NCI-H526 (cell line): ENCODE data around the gene MAP3K20.
"Not testable (repeated sequence)": the region's sequence is repeated elsewhere in the genome, so short reads cannot be mapped to it uniquely, and the experiment has no call there.

Source experiments
- DNase-seq, 2 experiments: peaks; one replicate each; lab custom pipeline; 2025; lab: John Stamatoyannopoulos, UW

The MAP3K20 gene

DNA sequence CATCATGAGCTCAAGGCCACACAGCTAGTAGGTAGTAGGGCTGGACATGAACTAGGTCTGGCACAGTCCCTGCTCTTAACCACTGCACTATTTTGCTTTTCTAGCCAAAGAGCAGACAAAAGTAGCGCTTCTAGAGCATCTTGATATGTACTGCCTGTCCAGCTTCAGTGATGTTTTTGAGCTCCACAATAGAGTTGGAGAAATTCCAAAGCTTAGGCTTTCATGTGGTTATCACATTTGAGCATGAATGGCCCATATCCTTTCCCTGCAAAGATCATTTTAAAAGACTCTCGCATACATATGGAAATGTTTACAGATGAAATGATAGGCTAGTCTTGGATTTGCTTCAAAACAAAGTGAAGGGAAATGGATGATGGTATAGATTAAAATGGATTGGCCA lies 128.7 kb downstream of the MAP3K20 start:
- no peak for DNase-seq

DNA sequence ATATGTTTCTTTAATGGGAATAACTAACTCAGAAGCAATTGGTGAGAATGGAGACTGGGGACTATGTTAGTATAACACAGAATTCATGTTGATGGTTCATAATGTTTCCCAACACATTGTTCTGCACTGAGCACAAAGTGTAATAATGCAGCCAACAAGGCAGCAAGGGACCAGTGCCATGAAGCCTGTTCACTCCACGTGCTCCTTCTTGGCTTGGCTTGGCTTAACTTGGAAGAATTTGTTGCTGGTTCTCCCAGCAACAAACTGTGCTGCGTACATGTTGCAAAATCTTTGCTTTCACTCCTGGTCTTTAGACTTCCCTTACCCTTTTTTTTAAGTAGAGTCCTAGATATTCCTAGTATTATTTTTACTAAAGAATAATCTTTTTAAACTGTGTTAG lies 129.7 kb downstream of the MAP3K20 start:
- no peak for DNase-seq

DNA sequence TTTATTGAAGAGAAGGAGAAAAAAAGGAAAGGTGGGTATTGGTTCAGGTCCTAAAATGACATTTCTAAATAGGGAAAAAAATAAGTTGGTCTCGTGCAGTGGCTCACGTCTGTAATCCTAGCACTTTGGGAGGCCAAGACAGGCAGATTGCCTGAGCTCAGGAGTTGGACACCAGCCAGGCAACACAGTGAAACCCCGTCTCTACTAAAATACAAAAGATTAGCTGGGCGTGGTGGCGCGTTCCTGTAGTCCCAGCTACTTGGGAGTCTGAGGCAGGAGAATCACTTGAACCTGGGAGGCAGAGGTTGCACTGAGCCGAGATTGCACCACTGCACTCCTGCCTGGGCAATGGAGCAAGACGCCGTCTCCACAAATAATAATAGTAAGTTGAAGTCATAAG lies 131.5 kb downstream of the MAP3K20 start:
- DNase-seq = not testable (repeated sequence)

DNA sequence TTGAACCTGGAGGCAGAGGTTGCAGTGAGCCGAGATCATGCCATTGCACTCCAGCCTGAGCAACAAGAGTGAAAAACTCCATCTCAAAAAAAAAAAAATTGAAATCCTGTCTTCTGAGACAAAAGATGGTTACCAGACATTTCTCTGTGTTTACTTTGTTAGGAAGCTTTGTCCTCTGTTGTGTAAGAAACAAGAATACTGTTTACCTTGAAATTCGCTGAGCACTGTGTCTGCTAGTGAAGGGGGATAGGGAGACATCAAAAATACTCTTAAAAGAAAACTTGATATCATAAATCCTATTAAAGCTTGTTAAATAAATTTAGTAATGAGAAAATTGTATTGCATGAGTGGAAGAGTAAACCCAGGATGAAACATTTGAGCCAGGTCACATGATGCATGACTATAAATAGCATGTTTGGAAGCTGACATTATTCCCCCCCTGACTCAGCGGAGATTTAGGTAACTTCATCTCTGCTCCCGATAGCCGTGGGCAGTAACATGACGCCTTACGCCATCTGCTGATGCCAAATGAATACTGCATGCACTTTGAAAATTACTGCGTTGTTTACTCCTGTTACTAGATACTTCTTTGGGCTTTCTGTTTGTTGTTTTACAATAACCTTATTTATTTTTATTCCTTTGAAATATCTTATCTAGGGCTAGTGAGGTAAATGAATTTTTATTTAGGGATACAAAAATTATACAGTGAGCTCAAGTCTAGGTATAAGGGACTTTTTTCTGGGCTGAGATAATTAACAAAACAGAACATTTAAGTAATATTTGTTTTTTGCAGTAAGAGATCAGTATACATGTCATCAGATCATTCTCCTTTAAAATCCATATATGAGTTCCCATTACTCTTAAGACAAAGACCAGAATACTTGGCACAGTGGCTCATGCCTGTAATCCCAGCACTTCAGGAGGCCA lies 134.9 kb downstream of the MAP3K20 start:
- DNase-seq = peak; percentile 60 to 76

DNA sequence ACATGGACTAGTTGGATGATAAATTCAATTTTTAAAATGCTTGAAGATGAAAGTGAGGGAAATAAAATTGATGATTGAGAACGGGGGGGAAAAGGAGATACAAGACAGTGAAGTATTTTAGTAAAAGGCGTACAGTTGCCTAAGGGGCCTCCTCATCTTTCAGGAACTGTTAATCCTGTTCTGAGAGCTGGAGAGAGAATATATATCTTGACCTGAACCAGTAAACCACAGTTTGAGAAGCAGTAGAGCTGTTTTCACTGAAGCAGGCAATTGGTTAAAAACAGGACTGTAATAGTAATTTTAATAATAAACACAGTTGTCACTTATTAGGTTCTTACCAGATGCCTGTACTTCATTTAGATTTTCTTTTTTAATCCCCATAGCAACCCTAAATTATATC lies 137.5 kb downstream of the MAP3K20 start:
- no peak for DNase-seq

DNA sequence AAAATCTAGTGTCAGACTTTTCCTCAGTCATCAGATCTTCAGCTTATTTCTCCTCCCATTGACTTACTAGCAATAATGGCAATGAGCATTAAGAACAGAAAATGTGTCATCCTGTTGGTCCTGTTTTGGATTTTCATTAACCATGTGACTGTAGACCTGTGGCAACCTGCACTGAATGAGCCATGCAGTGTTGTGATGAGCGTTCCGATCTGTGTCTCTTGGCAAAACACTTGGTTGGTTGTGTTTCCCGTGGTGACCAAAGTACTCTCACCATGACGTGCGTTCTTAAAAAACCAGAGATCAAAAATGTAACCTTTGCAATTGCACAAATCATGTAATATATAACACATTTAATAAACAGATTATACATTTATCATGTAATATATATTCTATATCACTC lies 138.6 kb downstream of the MAP3K20 start:
- DNase-seq = no peak

DNA sequence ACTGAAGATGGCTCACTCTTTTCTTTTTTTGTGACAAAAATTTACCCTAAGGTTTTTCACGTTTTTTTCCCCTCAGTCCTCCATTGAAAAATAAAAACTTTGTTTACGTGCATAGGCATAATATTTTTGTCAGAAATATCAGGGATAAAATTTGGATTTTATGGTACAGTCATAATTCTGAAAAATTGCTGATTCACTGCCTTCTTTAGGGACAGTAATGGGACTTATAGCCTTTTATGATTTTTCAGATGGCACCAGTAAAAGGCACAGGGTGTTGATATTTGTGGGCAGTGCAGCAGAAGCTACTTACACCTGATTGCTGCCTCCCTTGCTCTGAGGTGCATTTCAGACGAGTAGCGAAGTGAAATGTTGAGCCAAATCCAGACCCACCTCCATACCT lies 139.7 kb downstream of the MAP3K20 start:
- no peak for DNase-seq

DNA sequence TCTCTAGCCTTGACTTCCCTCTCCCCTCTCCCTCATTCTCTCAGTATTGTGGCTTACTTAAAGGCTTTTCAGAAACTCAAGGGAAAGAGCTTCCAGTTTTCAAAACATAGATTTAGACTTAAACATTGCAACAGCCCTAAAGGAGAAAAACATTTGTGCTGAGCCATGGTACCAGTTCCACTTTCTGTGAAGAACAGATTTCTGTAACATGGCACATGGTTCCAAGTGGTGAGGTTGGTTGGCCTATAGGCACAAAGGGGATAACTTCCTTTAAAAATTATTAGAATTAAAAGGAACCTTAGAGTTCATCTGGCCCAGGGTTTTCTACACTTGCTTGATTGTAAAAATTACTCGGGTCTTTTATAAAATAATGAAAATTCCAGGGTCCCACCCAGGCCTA lies 140.4 kb downstream of the MAP3K20 start:
- no peak for DNase-seq

DNA sequence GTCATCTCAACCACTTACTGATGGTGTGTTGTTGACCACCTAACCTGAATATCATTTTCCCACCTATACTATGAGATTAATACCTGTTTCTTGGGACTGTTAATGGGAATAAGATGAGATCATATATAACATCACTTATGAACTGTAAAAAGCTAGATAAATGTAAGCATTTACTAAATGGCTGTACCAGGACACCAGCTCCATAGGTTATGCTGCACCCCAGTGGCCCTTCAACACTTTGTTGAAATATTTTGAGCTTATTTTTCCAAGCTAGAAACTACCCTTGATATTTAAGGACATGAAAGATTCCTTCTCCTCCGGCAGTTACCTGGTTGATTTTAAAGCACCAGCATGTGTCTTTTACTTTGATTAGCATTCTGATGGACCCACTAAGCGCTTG lies 141.0 kb downstream of the MAP3K20 start:
- DNase-seq = no peak

DNA sequence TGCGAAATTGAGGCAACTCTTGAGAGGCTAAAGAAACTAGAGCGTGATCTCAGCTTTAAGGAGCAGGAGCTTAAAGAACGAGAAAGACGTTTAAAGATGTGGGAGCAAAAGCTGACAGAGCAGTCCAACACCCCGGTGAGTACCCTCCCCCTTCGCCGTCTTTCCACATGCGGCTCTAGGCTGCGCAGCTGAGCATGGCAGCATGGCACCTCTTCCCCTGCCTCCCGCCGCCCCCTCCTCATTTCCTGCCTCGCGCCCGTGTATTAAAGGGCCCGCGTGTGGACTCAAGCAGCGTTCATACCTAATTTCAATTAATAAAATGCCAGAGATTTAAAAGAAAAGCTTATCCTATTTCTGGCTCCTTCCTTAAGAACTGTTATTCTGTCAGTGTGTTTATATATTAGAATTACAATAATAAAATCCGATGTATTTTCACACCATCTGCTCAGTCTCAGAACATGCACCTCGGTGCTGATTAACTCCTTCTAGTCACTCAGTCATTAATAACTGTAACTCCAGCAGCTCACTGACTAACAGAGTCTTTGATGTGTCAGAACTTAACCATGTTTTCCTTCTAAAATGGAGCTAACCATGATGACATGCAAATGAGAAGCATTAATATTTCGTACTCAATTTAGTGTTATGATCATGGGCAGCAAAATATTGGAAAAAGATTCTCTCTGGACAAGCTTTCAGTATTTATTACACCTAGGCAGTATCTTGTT lies 141.6 kb downstream of the MAP3K20 start:
- no peak for DNase-seq

DNA sequence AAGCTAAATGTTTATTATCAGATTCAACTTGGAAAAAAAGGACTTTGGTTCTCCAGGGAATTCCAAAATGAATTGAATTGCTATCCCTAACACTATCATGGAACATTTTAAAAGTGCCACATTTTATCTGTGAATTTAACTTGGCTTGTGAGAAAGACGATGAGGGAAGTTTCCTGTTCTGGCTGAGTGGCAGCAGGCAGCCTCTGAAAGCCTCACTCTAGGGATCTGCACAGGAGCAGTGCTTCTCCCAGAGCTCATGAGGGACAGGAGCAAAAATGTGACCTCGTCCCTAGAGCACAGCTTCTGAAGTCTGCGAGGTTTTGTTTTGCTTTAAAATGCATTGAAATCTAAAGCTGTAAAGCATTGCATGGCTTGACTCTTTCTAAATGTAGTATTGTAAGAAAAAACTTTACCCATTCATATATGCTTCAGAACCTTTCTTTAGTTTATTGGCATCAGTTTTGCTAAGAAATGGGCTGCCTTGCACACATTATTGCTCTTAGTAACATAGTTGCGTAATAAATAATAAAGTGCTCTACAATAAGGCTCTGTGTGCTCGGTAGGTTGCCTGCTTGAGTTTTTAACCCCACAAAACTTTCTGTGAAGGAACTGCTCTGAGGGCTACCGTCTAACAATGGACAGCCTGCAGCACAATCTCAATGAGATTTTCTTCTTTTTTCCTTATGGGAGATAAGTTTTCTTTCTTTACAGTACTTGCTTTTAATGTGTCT lies 142.8 kb downstream of the MAP3K20 start:
- no peak for DNase-seq

DNA sequence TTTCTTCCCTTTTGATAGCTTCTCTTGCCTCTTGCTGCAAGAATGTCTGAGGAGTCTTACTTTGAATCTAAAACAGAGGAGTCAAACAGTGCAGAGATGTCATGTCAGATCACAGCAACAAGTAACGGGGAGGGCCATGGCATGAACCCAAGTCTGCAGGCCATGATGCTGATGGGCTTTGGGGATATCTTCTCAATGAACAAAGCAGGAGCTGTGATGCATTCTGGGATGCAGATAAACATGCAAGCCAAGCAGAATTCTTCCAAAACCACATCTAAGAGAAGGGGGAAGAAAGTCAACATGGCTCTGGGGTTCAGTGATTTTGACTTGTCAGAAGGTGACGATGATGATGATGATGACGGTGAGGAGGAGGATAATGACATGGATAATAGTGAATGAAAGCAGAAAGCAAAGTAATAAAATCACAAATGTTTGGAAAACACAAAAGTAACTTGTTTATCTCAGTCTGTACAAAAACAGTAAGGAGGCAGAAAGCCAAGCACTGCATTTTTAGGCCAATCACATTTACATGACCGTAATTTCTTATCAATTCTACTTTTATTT lies 145.6 kb downstream of the MAP3K20 start:
- no peak for DNase-seq

DNA sequence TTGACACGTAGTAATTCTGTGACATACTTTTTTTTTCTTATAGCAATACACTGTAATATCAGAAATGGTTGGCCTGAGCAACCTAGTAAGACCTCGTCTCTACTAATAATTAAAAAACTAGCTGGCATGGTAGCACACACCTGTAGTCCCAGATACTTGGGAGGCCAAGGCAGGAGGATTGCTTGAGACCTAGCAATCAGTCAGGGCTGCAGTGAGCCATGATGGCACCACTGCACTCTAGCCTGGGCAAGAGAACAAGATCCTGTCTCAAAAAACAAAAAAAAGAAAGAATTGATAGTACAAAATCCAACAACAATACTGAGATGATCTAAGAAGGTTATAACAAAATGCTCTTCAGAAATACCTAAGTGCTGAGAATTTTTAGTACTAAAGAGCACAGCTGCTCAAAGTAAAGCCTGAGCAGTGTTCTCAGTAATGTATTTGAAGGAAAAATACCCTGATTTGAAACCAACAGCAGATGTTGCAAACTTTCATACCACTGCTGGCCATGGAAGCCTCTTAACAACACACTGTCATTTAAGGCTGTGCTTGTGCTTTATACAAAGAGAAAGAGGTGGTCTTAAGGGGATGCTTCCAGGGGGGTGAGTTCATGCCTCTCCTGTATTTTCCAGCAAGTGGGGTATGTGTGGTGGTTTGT lies 146.4 kb downstream of the MAP3K20 start:
- no peak for DNase-seq

DNA sequence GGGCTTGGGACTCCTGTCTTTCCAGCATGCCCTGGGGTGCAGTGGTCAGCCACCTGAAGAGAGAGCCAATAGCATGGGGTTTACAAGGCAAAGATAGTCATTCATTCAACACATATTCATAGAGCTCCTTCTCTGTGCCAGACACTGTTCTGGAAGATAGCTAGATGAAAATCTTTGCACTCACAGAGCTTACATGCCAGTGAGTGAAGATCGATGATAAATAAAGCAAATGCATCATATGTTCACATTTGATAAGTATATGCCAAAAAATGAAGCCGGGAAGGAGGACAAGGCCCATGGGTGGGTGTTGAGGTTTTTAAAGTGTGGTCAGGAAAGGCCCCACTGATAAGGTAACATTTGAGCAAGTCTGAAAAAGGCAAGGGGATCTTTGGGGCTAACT lies 148.2 kb downstream of the MAP3K20 start:
- no peak for DNase-seq

DNA sequence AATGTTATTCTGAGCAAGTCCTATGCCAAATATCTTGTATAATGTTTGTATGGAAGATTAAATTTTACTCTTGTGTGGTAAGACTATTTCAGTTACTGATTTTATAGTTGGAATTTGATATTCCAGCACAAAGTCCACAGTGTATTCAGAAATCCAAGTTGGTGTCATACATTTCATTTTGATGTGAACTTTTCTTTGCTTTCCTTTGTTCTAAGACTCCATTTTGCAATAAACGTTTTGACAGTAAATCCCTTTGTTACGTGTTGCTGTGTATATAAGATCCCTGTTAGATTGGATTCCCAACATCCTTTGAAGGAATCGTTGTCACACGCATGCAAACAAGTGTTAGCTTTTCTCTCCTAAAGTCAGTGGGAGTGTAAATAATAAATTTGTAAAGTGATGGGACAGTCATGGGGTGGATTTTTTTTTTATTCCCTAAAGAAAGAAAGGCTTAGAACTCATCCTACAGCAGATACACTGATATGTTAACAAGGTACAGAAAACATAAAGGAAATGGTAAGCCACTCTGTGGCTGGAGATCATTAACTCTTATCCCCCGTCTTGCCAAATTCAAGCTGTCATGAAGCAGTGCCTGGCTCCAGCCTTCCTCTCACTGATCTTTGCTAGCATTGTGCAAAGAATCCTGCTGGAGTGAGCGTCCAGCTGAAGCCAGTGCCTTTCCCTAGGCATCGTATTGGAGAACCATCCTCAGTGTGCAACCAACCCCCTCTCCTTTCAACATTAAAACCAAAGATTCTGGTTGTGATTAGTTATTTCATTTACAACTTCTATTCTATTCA lies 151.5 kb downstream of the MAP3K20 start:
- peak; percentile 38 to 50 for DNase-seq

DNA sequence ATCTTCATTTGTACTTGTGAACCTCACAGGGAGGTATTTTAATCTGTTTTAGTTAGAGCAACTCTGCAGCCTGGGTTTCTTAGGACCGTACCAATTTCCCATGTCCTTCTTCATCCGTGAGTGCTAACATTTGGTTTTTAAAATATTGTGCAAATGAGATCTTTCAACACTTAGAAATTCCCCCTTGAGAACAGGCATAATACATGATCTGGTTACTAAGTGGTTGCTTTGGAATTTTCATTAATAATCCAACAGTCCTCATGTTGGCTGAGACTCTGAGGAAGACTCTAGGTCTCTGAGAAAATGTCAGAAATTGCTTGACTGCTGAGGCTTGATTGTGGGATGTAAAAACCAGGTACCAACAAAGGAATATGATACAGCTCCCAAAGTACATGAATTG lies 153.4 kb downstream of the MAP3K20 start:
- no peak for DNase-seq

DNA sequence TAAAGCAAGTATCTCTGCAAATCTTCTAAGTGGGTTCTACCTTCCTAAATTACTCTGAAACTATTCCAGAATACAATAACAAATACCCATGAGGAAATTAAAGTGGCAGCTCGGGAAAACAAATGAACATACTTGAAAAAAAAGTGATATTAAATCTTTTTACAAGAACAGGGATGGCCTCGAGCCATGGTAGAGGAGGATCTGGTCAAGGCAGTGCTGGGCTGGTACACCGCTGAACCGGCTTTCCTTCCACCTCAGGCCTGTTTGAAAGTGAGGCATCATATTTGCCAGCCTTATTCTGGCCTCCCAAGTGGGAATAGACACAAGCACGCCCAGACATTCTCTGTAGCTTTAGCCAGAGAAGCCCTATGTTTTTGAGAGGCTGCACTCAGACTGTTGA lies 154.5 kb downstream of the MAP3K20 start:
- no peak for DNase-seq

DNA sequence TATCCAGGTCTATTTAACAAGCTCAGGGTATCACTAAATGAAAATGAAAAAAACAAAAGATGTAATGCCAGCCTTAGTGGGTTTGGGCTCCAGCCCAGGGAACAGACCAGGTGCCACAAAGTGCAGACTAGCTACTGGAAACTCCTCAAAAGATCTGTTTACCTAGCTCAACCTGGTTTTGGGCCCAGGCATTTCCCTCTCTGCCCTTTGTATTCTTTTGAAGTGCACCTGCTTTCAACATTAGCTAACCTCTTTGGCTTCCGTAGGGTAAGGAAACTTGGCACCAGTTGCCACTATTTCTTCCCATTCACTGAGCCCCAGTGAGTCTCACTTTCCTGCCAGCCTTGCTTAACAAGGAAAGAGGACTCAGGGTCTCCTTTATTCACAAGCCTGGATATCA lies 155.4 kb downstream of the MAP3K20 start:
- no peak for DNase-seq

DNA sequence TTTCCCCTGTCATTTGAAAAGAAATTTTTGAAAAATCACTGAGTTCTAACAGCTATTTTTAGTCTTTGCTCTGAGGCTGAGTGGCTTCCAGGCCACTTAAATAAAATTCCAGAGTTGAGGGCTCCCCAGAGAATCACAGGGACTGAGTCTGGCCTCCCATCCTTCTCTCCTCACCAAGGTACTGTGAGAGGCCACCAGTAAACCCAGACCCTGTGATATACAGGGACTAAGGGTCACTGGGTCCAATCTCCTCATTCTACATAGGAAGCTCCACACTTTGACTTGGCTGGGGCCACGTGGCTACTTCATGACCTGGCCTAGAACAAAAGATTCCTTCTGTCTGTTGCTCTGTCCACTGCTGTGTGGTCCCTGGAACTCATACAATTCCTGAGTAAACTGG lies 155.8 kb downstream of the MAP3K20 start:
- DNase-seq = no peak

DNA sequence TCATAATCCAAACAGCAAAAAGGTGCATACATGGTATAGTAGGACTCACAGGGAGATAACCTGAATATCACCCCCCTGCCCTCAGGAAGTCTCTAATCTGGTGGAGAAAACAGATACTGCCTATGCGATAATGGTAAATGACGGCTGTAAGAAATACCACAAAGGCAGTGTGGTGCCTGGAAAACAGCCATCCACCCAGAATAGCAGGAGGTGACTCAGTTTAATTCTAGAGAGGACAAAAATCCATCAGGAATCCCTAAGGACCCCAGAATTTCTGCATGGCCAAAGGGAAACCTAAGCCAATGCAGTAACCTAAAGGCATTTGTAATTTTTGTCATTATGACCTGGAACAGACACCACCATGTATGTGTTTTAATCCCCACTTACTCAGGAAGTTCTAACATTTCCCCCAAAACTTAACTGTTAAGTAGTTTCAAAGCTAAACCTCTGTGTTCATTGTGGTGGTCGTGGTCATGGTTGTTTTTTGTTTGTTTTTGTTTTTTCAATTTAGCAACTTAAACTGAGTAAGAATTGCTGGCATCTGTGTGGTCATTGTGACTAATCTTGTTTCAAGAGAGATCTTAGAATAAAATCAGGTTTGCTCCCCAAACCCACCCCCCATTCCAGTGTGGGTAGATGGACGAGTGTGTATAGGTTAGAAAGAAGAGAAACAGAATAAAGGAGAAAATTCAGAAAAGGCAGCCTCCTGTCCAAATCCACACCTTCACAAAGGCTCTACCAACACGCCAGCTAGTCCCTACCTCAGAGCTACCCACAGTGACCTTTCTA lies 157.5 kb downstream of the MAP3K20 start:
- no peak for DNase-seq
